GM12875 (cell line): ENCODE results near the gene GPR171.
"Not testable (repeated sequence)": the region's sequence is repeated elsewhere in the genome, so short reads cannot be mapped to it uniquely, and the experiment has no call there.

ENCODE experiments used
- H3K4me3 ChIP-seq: one replicate; pipeline ENCODE4 v1.5.1; 2011; ENCODE audit warnings: low read depth, low read length, control low read depth
- CTCF ChIP-seq: IDR thresholded peaks from 2 replicates; pipeline ENCODE4 v1.5.1; 2011; ENCODE audit warnings: low read depth, mild to moderate bottlenecking, control low read depth, inconsistent platforms, low read length, moderate library complexity, borderline replicate concordance; ENCODE audit not compliant: insufficient read depth

The GPR171 gene

GRCh38 chr3:151203051-151203420 lies at the start of gene GPR171:
TSS of gene GPR171 (minus strand) at chr3:151203216. CDS start at chr3:151199386, 3,830 bp downstream.
- no peak for TF ChIP-seq CTCF
- H3K4me3 ChIP-seq: no peak within 1 kb of the TSS

- TF ChIP-seq CTCF: no peak
- no peak overlapping the region for H3K4me3 ChIP-seq
These were observed 45.8 kb upstream of the GPR171 start for GRCh38 chr3:151248772-151249337.

- H3K4me3 ChIP-seq: not testable (repeated sequence)
These were observed 39.0 kb upstream of the GPR171 start for GRCh38 chr3:151242006-151242405.

- H3K4me3 ChIP-seq: no peak overlapping the region
These were observed 33.7 kb upstream of the GPR171 start for GRCh38 chr3:151236736-151237135.

GRCh38 chr3:151236316-151236715 lies 33.3 kb upstream of the GPR171 start:
- no peak for TF ChIP-seq CTCF
- no peak overlapping the region for H3K4me3 ChIP-seq

More at GRCh38 chr3:151236736-151237135, 33.7 kb upstream of the GPR171 start:
- TF ChIP-seq CTCF: no peak

- TF ChIP-seq CTCF: no peak
- H3K4me3 ChIP-seq: no peak overlapping the region
These were observed 31.8 kb upstream of the GPR171 start for GRCh38 chr3:151234825-151235224.

GRCh38 chr3:151232991-151233390 lies 30.0 kb upstream of the GPR171 start:
- TF ChIP-seq CTCF: no peak
- H3K4me3 ChIP-seq: no peak overlapping the region

GRCh38 chr3:151232403-151232802 lies 29.4 kb upstream of the GPR171 start:
- H3K4me3 ChIP-seq: not testable (repeated sequence)
